Prostate gland (tissue), 2 donors: ENCODE measurements around the gene ATG4D. TPM values are rescaled to one million over a fixed set of nuclear protein-coding genes. Genes with fewer than 3 reads are reported as not detected.

Source experiments
- DNase-seq: peaks from one replicate; pipeline ENCODE4 v3.0.0-alpha.2; 2019; ENCODE audit warnings: low spot score
- H3K27ac ChIP-seq, 2 donors: fragments of 200-600 bp; sonication (generic); 2 replicates each; pipeline ENCODE4 v1.5.1; 2017 to 2019
- H3K27me3 ChIP-seq: fragments of 200-600 bp; sonication (generic); replicated peaks from 2 replicates; pipeline ENCODE4 v1.5.1; 2019; ENCODE audit not compliant: insufficient read depth
- H3K36me3 ChIP-seq, 2 donors: fragments of 200-600 bp; sonication (generic); 1 replicate in 1 of 2; 2 replicates in 1 of 2; pipeline versions ENCODE4 v1.5.1 to v1.8.1; 2017 to 2019
- H3K4me1 ChIP-seq: fragments of 200-600 bp; sonication (generic); replicated peaks from 2 replicates; pipeline ENCODE4 v1.5.1; 2019
- H3K4me3 ChIP-seq, 2 donors: fragments of 200-600 bp; sonication (generic); 2 replicates each; pipeline ENCODE4 v1.5.1; 2017 to 2019
- H3K9me3 ChIP-seq: fragments of 200-600 bp; sonication (generic); 2 replicates; pipeline ENCODE4 v1.5.1; 2017
- CTCF ChIP-seq, 4 experiments: fragments of 200-600 bp in 2 of 4; fragments of 450-650 bp in 2 of 4; sonication (generic) in 2 of 4; IDR thresholded peaks; 1 replicate in 3 of 4; 2 replicates in 1 of 4; pipeline ENCODE4 v1.5.1; 2016 to 2019; ENCODE audit warnings: antibody characterized with exemption in 4 of 4, mild to moderate bottlenecking in 2 of 4, moderate library complexity in 2 of 4
- POLR2A ChIP-seq: fragments of 450-650 bp; IDR thresholded peaks from one replicate; pipeline ENCODE4 v1.6.1; 2016; ENCODE audit warnings: antibody characterized with exemption, mild to moderate bottlenecking
- POLR2AphosphoS5 ChIP-seq: sonication (generic); formaldehyde crosslinking; IDR thresholded peaks from one replicate; pipeline ENCODE4 v1.6.1; 2017; ENCODE audit warnings: antibody characterized with exemption
- WGBS: methylation state at CpG from one replicate; pipeline ENCODE4 v1.1.5; 2018; 5-methylcytosine and 5-hydroxymethylcytosine counted together
- intact Hi-C: fragments of 100-400 bp; cut with DNase I; formaldehyde crosslinking; loops from one replicate; pipeline ENCODE4 v1.14.2; 2022
- total RNA-seq, 2 donors: library from RNA; depleted of rRNA; stranded (reverse); fragments of >200 nt; gene quantifications; one replicate each; pipeline ENCODE4 v1.1.0, GENCODE V29; 2016

Gene ATG4D
- total RNA-seq, 2 donors from 2014 or later, result 36.3 to 57.9 TPM

GRCh38 chr19:10583036-10583776 is 39.5 kb downstream of the ATG4D start:
- WGBS, result 84% methylated on average over 9 of the region's 9 CpGs
- Histone ChIP-seq H3K27me3 (no peaks in the 10 kb centered on the region), H3K4me1 (no peaks in the 10 kb centered on the region), H3K9me3 (no peaks in the 10 kb centered on the region), H3K27ac (no peak overlapping the region), H3K4me3 (no peak overlapping the region), H3K36me3 (no peaks in the 10 kb centered on the region)
- TF ChIP-seq POLR2A (no peak), POLR2AphosphoS5 (no peak), CTCF (IDR thresholded peaks at IDR 0.05) (no peak)
- intact Hi-C loops, result no loop called here
- no peak for DNase-seq

DNA sequence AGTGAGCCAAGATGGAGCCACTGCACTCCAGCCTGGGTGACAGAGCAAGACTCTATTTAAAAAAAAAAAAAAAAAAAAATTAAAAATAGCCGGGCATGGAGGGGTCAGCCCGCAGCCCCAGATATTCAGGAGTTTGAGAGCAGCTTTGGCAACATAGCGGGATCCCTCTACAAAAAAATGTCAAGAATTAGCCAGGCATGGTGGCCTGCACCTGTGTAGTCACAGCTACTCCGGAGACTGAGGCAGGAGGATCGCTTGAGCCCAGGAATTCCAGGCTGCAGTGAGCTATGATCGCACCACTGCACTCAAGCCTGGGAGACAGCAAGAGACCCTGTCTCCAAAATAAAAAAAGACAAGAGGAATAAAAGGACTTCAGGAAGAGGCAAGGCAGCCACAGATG is 42.7 kb downstream of the ATG4D start:
- DNase-seq, result no peak

GRCh38 chr19:10587022-10587838 is 43.5 kb downstream of the ATG4D start, which contains the start of gene AP1M2:
Gene AP1M2, minus strand, starts transcription at chr19:10587312. Its CDS starts 81 bp downstream, at chr19:10587231.
- TF ChIP-seq CTCF (IDR thresholded peaks at IDR 0.05) (no peak), POLR2AphosphoS5 (no peak), POLR2A (no peak)
- no peaks in the 10 kb centered on the region for H3K9me3 ChIP-seq
- 17% methylated on average over 35 of the region's 35 CpGs for WGBS
- peak within 1 kb of the TSS; percentile 40 to 47 for H3K4me3 ChIP-seq
- DNase-seq, result no peak
- H3K27me3 ChIP-seq, result no peaks in the 10 kb centered on the region
- peak within 1 kb of the TSS; percentile 34 to 55 for H3K27ac ChIP-seq
- H3K36me3 ChIP-seq, result no peaks in the 10 kb centered on the region
- no peaks in the 10 kb centered on the region for H3K4me1 ChIP-seq
- intact Hi-C loops, result no loop called here

More for the DNA sequence above, 42.7 kb downstream of the ATG4D start:
- Histone ChIP-seq H3K27me3 (no peaks in the 10 kb centered on the region), H3K27ac (peak overlapping the region; percentile 34 to 55), H3K4me3 (peak overlapping the region; percentile 40 to 47), H3K4me1 (no peaks in the 10 kb centered on the region), H3K9me3 (no peaks in the 10 kb centered on the region), H3K36me3 (no peaks in the 10 kb centered on the region)
- TF ChIP-seq CTCF (IDR thresholded peaks at IDR 0.05) (no peak), POLR2AphosphoS5 (no peak), POLR2A (no peak)
- WGBS, result 50% methylated on average over 6 of the region's 6 CpGs
- intact Hi-C loops, result no loop called here

GRCh38 chr19:10587839-10588150 is 44.1 kb downstream of the ATG4D start:
- Histone ChIP-seq H3K27me3 (no peaks in the 10 kb centered on the region), H3K36me3 (no peaks in the 10 kb centered on the region), H3K27ac (no peak overlapping the region), H3K4me1 (no peaks in the 10 kb centered on the region), H3K9me3 (no peaks in the 10 kb centered on the region), H3K4me3 (no peak overlapping the region)
- 95% methylated on average over 2 of the region's 2 CpGs for WGBS
- intact Hi-C loops, result no loop called here
- DNase-seq, result no peak
- no peak for TF ChIP-seq POLR2AphosphoS5
- TF ChIP-seq POLR2A, result no peak
- TF ChIP-seq CTCF (IDR thresholded peaks at IDR 0.05), result no peak
